Stimulated activated CD4-positive, alpha-beta T cell treated with anti-CD3 and anti-CD28 coated beads, TNF-alpha, amount 100 ng/mL, for 1 hour (primary cell): ENCODE data around the gene RNASE12.
"Not testable (repeated sequence)": the region's sequence is repeated elsewhere in the genome, so short reads cannot be mapped to it uniquely, and the experiment has no call there.

Experiments
- DNase-seq, 3 donors: peaks; one replicate each; pipeline ENCODE4 v3.0.0-alpha.2; 2020; ENCODE audit warnings: low read depth in 3 of 3, low spot score in 1 of 3

RNASE12 gene

GRCh38 chr14:20614038-20614840 is 23.1 kb upstream of the RNASE12 start:
- no peak for DNase-seq

- DNase-seq = peak; percentile 62 to 81 (median 72)
These were observed 22.2 kb upstream of the RNASE12 start for GRCh38 chr14:20613094-20614037.

GRCh38 chr14:20612403-20612802 is 21.2 kb upstream of the RNASE12 start:
- DNase-seq = no peak

GRCh38 chr14:20611277-20611676 is 20.1 kb upstream of the RNASE12 start:
- DNase-seq = no peak

- DNase-seq = peak; percentile 31 to 62 (median 55)
These were observed 19.0 kb upstream of the RNASE12 start for GRCh38 chr14:20610002-20610765.

GRCh38 chr14:20609215-20610001 is 18.2 kb upstream of the RNASE12 start:
- peak in 1 of 3 donors; percentile 44 for DNase-seq

GRCh38 chr14:20608383-20609110 is 17.4 kb upstream of the RNASE12 start:
- no peak for DNase-seq

- no peak for DNase-seq
These were observed 16.4 kb upstream of the RNASE12 start for GRCh38 chr14:20607617-20608016.

GRCh38 chr14:20606902-20607242 is 15.7 kb upstream of the RNASE12 start:
- DNase-seq = no peak

- no peak for DNase-seq
These were observed 15.2 kb upstream of the RNASE12 start for GRCh38 chr14:20606190-20606901.

- no peak for DNase-seq
These were observed 12.9 kb upstream of the RNASE12 start for GRCh38 chr14:20603813-20604690.

GRCh38 chr14:20602583-20602982 is 11.4 kb upstream of the RNASE12 start:
- no peak for DNase-seq

GRCh38 chr14:20601522-20601921 is 10.3 kb upstream of the RNASE12 start:
- no peak for DNase-seq

- no peak for DNase-seq
These were observed 5.9 kb upstream of the RNASE12 start for GRCh38 chr14:20597108-20597507.

- DNase-seq = not testable (repeated sequence)
These were observed 4.5 kb upstream of the RNASE12 start for GRCh38 chr14:20595726-20596125.

- no peak for DNase-seq
These were observed 1.4 kb upstream of the RNASE12 start for GRCh38 chr14:20592574-20592973.

- no peak for DNase-seq
These were observed 3.6 kb downstream of the RNASE12 start, which contains the start of gene RNASE11 for GRCh38 chr14:20587489-20588154. Gene RNASE11, minus strand, starts transcription at chr14:20588001.

GRCh38 chr14:20583908-20584307 is 7.3 kb downstream of the RNASE12 start:
- DNase-seq = no peak
